PC-9 (cell line): ENCODE measurements around the gene MICAL3.

Source experiments
- CTCF ChIP-seq: fragments of 200-600 bp; sonication (generic); conservative IDR thresholded peaks from 2 replicates; pipeline ENCODE4 v1.6.1; 2017; ENCODE audit warnings: mixed run types, antibody characterized with exemption, mild to moderate bottlenecking, moderate library complexity
- EZH2 ChIP-seq: fragments of 200-600 bp; sonication (generic); IDR thresholded peaks from 2 replicates; pipeline ENCODE4 v1.8.0; 2017; ENCODE audit warnings: antibody characterized with exemption, low read depth

- no peak for TF ChIP-seq CTCF
- TF ChIP-seq EZH2: no peak
Observed at GRCh38 chr22:17878186-17878694, 146.1 kb downstream of the MICAL3 start.
